Measurements from ENCODE around the gene ZNF282.
A peak's percentile ranks its signal among the peaks of the same experiment; 100 is the strongest.

The ZNF282 gene

DNA sequence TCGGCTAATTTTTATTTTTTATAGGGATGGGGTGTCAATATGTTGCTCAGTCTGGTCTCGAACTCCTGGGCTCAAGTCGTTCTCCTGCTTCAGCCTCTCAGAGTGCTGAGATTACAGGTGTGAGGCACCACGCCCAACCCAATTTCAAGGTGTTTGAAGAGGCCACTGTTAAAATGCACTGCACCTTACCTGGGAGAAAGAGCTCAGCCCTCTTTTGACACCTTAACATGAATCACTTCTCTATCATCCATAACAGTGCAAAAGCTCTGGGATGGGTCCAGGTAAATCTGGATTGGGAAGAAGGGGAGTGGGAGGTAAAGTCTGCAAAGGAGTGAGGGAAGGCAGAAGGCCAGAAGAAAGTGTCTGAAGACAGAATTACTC is 557 bp upstream of the ZNF282 start:
- DNase-seq = no peak

DNA sequence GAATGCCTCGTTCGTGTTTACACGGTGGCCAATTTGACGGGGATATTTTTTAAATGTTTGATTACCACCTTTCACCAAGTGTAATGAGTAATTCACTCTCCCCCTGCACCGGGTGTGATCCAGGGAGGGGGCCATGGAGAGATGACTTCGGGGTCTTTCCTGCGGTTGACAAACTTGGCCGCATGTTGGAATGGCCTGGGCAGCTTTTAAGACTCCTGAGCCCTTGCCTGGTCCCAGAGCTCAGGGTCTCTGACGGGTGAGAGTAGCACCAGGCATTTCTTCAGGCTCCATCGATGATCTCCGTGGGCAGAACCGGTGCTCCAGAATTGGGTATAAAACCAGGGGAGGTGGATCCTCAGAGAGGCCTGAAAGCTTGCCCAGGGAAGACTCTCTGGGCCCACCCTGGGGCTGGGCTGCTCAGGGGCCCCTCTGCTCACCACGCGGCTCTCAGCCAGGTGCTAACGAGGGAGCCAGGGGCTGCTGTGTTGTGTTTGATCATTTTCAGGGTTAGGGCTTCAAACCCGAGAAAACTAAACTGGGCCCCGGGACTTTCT is 882 bp downstream of the ZNF282 start:
- DNase-seq = no peak

- peak; percentile 37 for DNase-seq
These were observed 1.4 kb downstream of the ZNF282 start for GRCh38 chr7:149196705-149197171.

GRCh38 chr7:149197675-149198074 is 2.3 kb downstream of the ZNF282 start:
- DNase-seq = no peak

DNA sequence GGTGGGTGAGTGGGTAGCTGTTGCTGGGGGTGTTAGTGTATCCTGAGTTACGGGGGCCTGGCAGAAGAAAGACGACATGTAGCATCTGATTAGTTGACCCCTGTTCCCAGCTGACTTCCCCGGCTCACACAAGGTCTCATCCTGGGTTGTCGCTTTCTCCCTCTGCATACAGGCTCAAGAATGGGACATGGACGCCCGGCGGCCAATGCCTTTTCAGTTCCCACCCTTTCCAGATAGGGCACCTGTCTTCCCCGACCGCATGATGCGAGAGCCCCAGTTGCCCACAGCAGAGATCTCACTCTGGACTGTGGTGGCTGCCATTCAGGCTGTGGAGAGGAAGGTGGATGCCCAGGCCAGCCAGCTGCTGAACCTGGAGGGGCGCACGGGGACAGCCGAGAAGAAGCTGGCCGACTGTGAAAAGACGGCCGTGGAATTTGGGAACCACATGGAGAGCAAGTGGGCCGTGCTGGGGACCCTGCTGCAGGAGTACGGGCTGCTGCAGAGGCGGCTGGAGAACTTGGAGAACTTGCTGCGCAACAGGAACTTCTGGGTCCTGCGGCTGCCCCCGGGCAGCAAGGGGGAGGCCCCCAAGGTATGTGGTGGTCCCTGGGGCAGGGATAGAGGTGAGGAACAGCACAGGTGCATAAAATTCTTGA is 2.9 kb downstream of the ZNF282 start:
- no peak for DNase-seq

DNA sequence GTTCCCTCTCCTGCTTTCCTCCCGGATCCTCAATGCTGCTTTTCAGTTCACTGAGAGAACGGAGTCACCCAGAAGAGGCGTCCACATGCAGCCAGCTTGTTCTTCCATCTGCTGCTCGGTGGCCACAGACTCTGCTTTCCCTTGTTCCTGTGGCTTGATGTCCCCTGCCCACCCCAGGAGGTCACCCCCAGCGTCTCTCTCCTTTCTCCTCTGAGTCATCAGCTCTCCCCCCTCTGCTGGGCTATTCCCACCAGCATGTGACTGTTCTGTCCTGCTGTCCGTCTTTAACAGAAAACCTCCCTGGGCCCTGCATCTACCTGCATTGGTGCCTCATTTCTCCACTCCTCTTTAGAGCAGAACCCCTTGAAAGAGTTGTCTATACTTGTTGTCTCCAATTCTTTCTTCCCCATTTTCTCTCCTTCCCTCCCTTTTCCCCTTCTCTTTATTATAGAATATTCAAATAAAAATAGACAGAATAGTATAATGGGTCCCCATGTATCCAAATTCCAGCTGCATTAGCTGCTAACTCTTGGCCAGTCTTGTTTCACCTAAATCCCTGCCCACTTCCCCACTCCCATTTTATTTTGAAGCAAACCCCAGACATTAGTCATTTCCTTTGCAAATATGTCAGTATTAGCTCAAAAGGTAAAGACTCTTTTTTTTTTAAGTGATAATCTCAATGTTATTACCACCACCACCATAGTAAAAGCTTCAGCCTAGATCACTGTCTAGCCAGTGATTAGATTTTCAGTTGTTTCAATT is 4.1 kb downstream of the ZNF282 start:
- DNase-seq = no peak

DNA sequence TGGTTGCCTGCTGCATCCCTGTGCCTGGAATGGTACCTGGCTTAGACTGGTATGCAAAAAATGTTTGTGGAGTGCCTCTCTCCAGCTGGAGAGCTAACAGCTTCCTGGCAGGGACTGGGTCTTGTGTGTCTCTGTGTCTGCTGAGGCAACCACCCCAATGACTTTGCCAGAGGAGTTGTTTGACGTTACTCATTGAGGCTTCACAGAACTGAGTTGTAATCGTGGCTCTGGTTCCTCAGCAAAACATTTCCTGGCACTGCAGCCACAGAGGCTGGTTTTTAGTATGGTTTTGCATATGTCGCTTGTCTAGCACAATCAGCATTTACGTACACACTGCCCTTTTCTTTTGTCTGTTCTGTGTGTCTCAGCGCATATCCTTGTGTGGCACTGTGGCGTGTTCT is 7.5 kb downstream of the ZNF282 start:
- no peak for DNase-seq

GRCh38 chr7:149205690-149206381 is 10.5 kb downstream of the ZNF282 start:
- DNase-seq = no peak

DNA sequence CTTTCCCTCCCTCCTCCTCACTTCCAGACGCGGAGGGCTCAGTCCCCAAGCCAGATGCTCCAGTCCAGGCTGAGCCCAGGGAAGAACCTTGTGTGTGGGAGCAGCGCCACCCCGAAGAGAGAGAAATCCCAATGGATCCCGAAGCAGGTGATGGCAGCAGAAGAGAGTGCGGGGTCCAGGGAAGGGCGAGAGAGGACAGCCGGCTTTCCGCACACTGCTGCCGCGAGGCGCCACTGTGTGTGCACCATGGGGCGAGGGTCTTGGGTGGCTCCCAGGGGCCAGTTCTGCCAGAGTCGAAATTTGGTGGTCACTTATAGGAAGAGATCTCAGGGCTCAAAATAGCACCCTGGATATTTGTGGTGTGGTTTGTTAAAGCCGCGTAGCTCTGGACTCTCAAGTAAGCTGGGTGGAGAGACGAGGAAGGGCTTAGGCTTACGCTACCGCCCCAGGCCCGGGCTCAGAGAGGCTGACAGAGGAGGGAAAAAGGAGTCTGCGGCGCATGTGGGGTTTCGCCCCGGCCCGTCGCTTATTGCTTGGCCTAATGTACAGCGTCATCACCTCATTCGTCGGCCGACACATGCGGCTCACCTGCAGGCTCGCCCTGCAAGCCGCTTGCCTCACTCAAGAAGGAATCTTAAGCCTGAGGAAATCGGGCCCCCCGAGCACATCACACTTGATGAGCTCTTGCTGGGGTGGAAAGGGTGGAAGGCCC is 12.1 kb downstream of the ZNF282 start:
- DNase-seq = no peak

DNA sequence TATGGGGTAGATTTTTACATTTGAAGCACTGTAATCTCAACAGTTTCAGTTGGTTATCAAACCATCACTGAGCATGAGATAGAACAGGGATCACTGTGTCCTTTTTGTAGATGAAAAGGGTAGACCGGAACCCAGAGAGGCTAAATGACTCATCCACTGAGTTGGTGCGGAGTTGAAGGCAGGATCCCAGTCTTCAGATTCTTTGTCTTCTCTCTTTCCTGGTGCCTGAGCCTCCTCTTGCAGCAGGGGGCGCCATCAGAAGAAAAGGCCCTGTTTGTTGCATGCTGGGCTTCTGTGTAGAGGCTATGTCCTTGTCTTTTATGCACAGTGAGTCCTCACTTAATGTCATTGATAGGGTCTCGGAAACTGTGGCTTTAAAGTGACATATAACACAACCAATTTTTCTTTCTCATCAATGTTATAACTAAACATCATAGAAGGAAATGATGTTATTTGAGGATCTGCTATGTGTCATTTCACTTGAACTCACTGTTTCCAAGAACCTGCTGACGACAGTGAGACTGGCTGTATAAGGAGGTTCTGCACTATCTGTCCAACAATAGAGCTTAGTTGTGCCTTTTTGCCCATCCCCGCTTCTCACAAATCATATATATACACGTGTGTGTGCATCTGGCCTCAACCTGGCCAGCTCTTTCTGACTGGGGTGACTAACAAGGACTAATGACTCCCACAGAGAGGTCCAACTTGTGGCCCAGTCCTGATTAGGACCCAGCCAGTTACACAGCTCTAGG is 14.3 kb downstream of the ZNF282 start:
- DNase-seq = peak; percentile 70

DNA sequence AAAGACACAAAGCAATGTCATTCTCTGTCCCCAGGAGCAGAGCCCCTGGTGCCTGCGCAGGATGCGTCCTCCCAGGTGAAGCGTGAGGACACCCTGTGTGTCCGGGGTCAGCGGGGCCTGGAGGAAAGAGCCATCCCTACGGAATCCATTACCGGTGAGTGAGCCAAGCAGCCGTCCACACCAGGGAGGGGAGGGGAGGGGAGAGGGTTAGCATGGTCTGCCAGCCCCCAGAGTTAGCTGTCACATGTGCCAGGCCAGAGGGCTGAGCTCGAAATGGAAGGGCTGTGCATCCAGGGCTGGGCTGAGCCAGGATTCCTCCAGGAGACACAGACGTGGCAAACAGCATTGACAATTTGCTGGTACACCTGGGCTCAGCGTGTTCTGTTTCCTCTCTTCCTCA is 15.2 kb downstream of the ZNF282 start:
- DNase-seq = no peak

- DNase-seq = no peak
These were observed 18.8 kb downstream of the ZNF282 start for GRCh38 chr7:149214020-149214720.

DNA sequence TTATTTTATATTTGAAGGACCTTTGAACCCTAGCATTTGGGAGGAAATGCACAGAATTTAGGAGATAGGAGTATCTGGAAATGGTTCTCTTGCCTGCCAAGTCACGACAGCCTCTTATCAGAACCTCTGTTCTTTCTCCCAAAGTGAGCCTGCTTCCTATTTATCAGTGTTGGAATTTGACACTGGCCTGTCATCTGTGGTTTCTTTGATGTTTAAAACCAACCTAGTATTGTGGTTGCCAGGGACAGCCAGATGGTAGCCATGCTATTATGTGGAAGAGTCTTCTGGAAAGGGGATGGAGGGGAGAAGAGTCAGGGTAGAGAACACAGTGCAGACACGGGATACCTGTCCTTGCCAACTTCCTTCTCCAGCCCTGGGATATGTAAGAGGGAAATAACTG is 21.1 kb downstream of the ZNF282 start:
- no peak for DNase-seq

- no peak for DNase-seq
These were observed 22.2 kb downstream of the ZNF282 start for GRCh38 chr7:149217570-149217969.

GRCh38 chr7:149218469-149219420 is 23.4 kb downstream of the ZNF282 start:
- DNase-seq = no peak

- DNase-seq = no peak
These were observed 25.2 kb downstream of the ZNF282 start for GRCh38 chr7:149220534-149220933.

GRCh38 chr7:149223176-149223575 is 27.8 kb downstream of the ZNF282 start:
- no peak for DNase-seq

GRCh38 chr7:149223761-149224160 is 28.4 kb downstream of the ZNF282 start:
- no peak for DNase-seq

- DNase-seq = no peak
These were observed 29.0 kb downstream of the ZNF282 start for GRCh38 chr7:149224352-149224751.

- no peak for DNase-seq
These were observed 29.8 kb downstream of the ZNF282 start for GRCh38 chr7:149225106-149225505.
